ENCODE measurements around the gene IRAK3. TPM values are rescaled to one million over a fixed set of nuclear protein-coding genes. Genes with fewer than 3 reads are reported as not detected.

The IRAK3 gene
- total RNA-seq, 1 experiment from 2014 or later: 0.12 TPM

GRCh38 chr12:66154776-66155175 lies 34.2 kb upstream of the IRAK3 start:
- peaks cover 0 to 7% of the 10 kb centered on the region in 2 experiments; a peak in 1 of 4 replicates for H3K4me1 ChIP-seq (ENCODE audit: control insufficient read depth in 1 of 2, insufficient read depth in 2 of 2, low read length in 2 of 2)
- no peak for ATAC-seq
- H2AFZ ChIP-seq (ENCODE audit: low read depth, low read length, poor library complexity, severe bottlenecking): no peak overlapping the region
- no peaks in the 10 kb centered on the region for H3K9me3 ChIP-seq (ENCODE audit: control insufficient read depth in 1 of 2, insufficient read depth in 1 of 2, low read depth in 1 of 2, low read length in 2 of 2)
- H3K36me3 ChIP-seq (ENCODE audit: control insufficient read depth in 1 of 2, insufficient read depth in 2 of 2, low read length in 2 of 2): peaks cover 0 to 1% of the 10 kb centered on the region in 2 experiments; a peak in 1 of 4 replicates
- ChIA-PET POLR2A (no interaction called here), RAD21 (ENCODE audit: low non-redundant PET in 1 of 2, low total read pairs in 2 of 2, uncharacterized antibody in 2 of 2, unreplicated experiment in 2 of 2) (no interaction called here), CTCF (no interaction called here)
- TF ChIP-seq YY1 (IDR thresholded peaks at IDR 0.05; ENCODE audit: extremely low read depth, insufficient replicate concordance, low read depth, low read length) (no peak), RAD21 (IDR thresholded peaks at IDR 0.05; ENCODE audit: low read depth) (no peak), ZFX (IDR thresholded peaks at IDR 0.05) (no peak), FOSL1 (IDR thresholded peaks at IDR 0.05; ENCODE audit: low read depth) (no peak), EGR1 (IDR thresholded peaks at IDR 0.05; ENCODE audit: low read depth) (no peak), MAX (IDR thresholded peaks at IDR 0.05) (no peak), POLR2A (IDR thresholded peaks at IDR 0.05; ENCODE audit: borderline replicate concordance, extremely low read depth, insufficient read depth, insufficient read length) (no peak), ZNF274 (IDR thresholded peaks at IDR 0.05; ENCODE audit: low read depth, low read length) (no peak), SRF (IDR thresholded peaks at IDR 0.05; ENCODE audit: low read depth) (no peak), ATF3 (IDR thresholded peaks at IDR 0.05) (no peak), CTCF (IDR thresholded peaks at IDR 0.05 in 2 of 3, conservative IDR thresholded peaks at IDR 0.05 in 1 of 3; ENCODE audit: borderline replicate concordance in 1 of 3, insufficient read depth in 1 of 3, low read depth in 2 of 3, low read length in 2 of 3) (no peak), JUND (IDR thresholded peaks at IDR 0.05) (no peak), POLR2AphosphoS5 (IDR thresholded peaks at IDR 0.05; ENCODE audit: low read depth, low read length) (no peak), REST (IDR thresholded peaks at IDR 0.05; ENCODE audit: low read depth) (no peak), SIN3A (IDR thresholded peaks at IDR 0.05; ENCODE audit: low read depth) (no peak), EZH2 (IDR thresholded peaks at IDR 0.05) (no peak), EZH2phosphoT487 (IDR thresholded peaks at IDR 0.05; ENCODE audit: borderline replicate concordance) (no peak), CEBPB (IDR thresholded peaks at IDR 0.05; ENCODE audit: low read depth) (no peak)
- DNase-seq (ENCODE audit: low read depth, low spot score): no peak
- H3K27ac ChIP-seq (ENCODE audit: low read depth, low read length): no peak overlapping the region
- H4K20me1 ChIP-seq (ENCODE audit: insufficient read depth): no peaks in the 10 kb centered on the region
- intact Hi-C loops (cut with micrococcal nuclease): no loop called here
- no TSS peak for BruUV-seq (replicated peaks)
- no peak overlapping the region for H3K4me3 ChIP-seq (replicated peaks in 1 of 2; ENCODE audit: low read depth in 1 of 2, low read length in 2 of 2)
- 0 out of 2 replicates have a peak, but pooled peaks cover 3% of the 10 kb centered on the region for H3K79me2 ChIP-seq (ENCODE audit: insufficient read depth, low read length)
- no peaks in the 10 kb centered on the region for H3K9me2 ChIP-seq (ENCODE audit: insufficient read depth)
- H3K4me2 ChIP-seq (ENCODE audit: low read length): no peak overlapping the region
- H3K9ac ChIP-seq (ENCODE audit: low read length): no peak overlapping the region
- no peaks in the 10 kb centered on the region for H3K27me3 ChIP-seq (ENCODE audit: insufficient read depth, low read length)
